ENCODE measurements around the gene ASTN2. TPM values are rescaled to one million over a fixed set of nuclear protein-coding genes. Genes with fewer than 3 reads are reported as not detected.

ASTN2 gene
- total and polyA plus RNA-seq, 10 of the 15 experiments (the other 5 are each of a cell fraction or from before 2014, with no cell fraction given): 1.4 to 15.7 (median 7.0) TPM

DNA sequence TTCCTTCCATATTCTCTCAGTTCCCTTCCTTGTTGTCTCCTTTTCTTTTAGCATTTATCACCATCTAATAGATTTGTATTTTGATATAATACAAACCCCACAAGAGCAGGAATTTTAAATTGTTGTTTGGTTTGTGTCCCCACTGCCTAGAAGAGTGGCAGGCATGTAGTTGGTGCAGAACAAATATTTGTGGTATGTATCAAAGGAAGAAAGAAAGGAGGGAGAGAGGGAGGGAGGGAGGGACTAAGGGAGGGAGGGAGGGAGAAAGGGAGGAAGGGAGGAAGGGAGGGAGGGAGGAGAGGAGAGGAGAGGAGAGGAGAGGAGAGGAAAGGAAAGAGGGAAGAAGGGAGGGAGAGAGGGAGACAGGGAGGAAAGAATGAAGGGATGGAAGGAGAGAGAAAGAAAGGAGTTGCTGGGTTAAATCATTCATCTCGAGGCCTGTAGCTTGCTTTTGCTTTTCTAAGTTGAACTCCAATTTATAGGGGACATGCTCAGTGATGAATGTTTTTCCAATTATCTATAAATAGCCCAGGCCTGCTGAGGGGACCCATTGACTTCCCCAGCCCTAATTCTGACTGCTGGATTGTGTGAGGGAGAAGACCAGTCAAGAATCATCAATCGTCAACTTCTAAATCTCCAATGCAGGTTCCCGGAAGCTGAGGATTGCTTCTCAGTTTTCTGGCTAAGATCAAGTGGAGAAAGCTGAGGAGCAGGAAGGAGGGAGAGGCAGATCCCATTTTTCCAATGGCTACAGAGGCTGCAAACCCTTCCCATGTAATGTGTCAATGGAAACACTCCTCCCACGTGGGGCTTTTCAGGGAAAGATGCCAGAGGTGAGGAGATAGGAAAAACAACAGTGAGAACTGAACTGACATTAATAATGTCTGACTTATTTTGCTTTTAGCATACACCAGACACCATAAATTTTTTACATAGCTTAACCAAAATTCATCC lies 320.7 kb downstream of the ASTN2 start:
- Histone ChIP-seq H3K79me2 (ENCODE audit: control insufficient read depth, insufficient read depth, low read length) (no peaks in the 10 kb centered on the region), H3K9ac (ENCODE audit: control insufficient read depth, insufficient read depth, low read length) (no peak overlapping the region), H3K36me3 (ENCODE audit: control insufficient read depth in 2 of 2, insufficient read depth in 2 of 2, low read length in 1 of 2) (no peaks in the 10 kb centered on the region), H4K20me1 (ENCODE audit: control insufficient read depth, insufficient read depth) (no peaks in the 10 kb centered on the region), H3K4me3 (no peak overlapping the region), H3K9me3 (replicated peaks; ENCODE audit: control insufficient read depth, insufficient read depth, low read length) (no peaks in the 10 kb centered on the region), H3K4me2 (ENCODE audit: control insufficient read depth, insufficient read depth) (no peak overlapping the region), H3K4me1 (ENCODE audit: control insufficient read depth, insufficient read depth, low read length) (no peaks in the 10 kb centered on the region), H3K27me3 (replicated peaks in 1 of 2; ENCODE audit: control insufficient read depth in 2 of 2, insufficient read depth in 2 of 2, low read length in 1 of 2) (no peaks in the 10 kb centered on the region), H2AFZ (ENCODE audit: control insufficient read depth, low read depth, low read length) (no peak overlapping the region), H3K27ac (ENCODE audit: control insufficient read depth, insufficient read depth) (no peak overlapping the region)
- POLR2A ChIA-PET: no interaction called here
- FAIRE-seq (no peak), DNase-seq (ENCODE audit: low read depth, low spot score) (no peak), ATAC-seq (no peak)
- RAD21 ChIA-PET (ENCODE audit: unreplicated experiment): no interaction called here
- intact Hi-C loops (cut with micrococcal nuclease; ENCODE audit: unreplicated experiment): no loop called here
- BruUV-seq (replicated peaks): no TSS peak
- WGBS (ENCODE audit: insufficient coverage, insufficient replicate concordance, low lambda C conversion rate, missing lambda C conversion rate): 29% methylated on average over 4 of the region's 4 CpGs
- TF ChIP-seq SREBF2 (IDR thresholded peaks at IDR 0.05; ENCODE audit: low read length) (no peak), GABPA (IDR thresholded peaks at IDR 0.05; ENCODE audit: low read depth) (no peak), ZNF24 (IDR thresholded peaks at IDR 0.05) (no peak), FOS (IDR thresholded peaks at IDR 0.05; ENCODE audit: borderline replicate concordance, extremely low read depth, insufficient read length) (no peak), ETV6 (conservative IDR thresholded peaks at IDR 0.05 in 1 of 2, IDR thresholded peaks at IDR 0.05 in 1 of 2; ENCODE audit: borderline replicate concordance in 1 of 2, low read depth in 1 of 2) (no peak)
- TF ChIP-seq, protein P1, sequence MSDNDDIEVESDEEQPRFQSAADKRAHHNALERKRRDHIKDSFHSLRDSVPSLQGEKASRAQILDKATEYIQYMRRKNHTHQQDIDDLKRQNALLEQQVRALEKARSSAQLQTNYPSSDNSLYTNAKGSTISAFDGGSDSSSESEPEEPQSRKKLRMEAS (IDR thresholded peaks at IDR 0.05; ENCODE audit: low read depth, low read length): no peak
- SMC1A ChIA-PET (ENCODE audit: uncharacterized antibody, unreplicated experiment): no interaction called here
- in situ Hi-C loops (cut with MboI): no loop called here
- CTCF ChIA-PET: no interaction called here
